Heart right ventricle (tissue), 16 donors: ENCODE results near the gene IL21R. TPM values are rescaled to one million over a fixed set of nuclear protein-coding genes. Genes with fewer than 3 reads are reported as not detected.
"Not testable (repeated sequence)": the region's sequence is repeated elsewhere in the genome, so short reads cannot be mapped to it uniquely, and the experiment has no call there.

Experiments used
- ATAC-seq, 8 donors: fragments of 200-7000 bp; cut with Tn5 transposase; one replicate each; pipeline ENCODE4 v1.9.1; 2020; ENCODE audit warnings: mild to moderate bottlenecking in 8 of 8, moderate library complexity in 8 of 8, moderate number of reproducible peaks in 1 of 8
- DNase-seq, 2 donors: peaks; one replicate each; pipeline ENCODE4 v3.0.0-alpha.2; 2020
- H3K27ac ChIP-seq, 10 donors: fragments of 200-600 bp; sonication (generic) in 2 of 10; one replicate each; pipeline versions ENCODE4 v1.5.0 to v1.8.0; 2020 to 2022; ENCODE audit warnings: mild to moderate bottlenecking in 3 of 10
- H3K27me3 ChIP-seq, 7 donors: fragments of 200-600 bp; one replicate each; pipeline ENCODE4 v1.8.0; 2021 to 2022; ENCODE audit warnings: mild to moderate bottlenecking in 2 of 7
- H3K36me3 ChIP-seq, 9 donors: fragments of 200-600 bp; sonication (generic) in 1 of 9; one replicate each; pipeline versions ENCODE4 v1.5.0 to v1.8.0; 2020 to 2022; ENCODE audit warnings: mild to moderate bottlenecking in 2 of 9
- H3K4me1 ChIP-seq, 9 donors: fragments of 200-600 bp; sonication (generic) in 1 of 9; one replicate each; pipeline versions ENCODE4 v1.5.0 to v1.8.0; 2020 to 2022; ENCODE audit warnings: mild to moderate bottlenecking in 4 of 9
- H3K4me3 ChIP-seq, 10 donors: fragments of 200-600 bp; sonication (generic) in 2 of 10; one replicate each; pipeline versions ENCODE4 v1.5.0 to v1.8.0; 2020 to 2022; ENCODE audit warnings: mild to moderate bottlenecking in 7 of 10, moderate library complexity in 2 of 10
- H3K9me3 ChIP-seq, 11 donors: fragments of 200-600 bp in 10 of 11; sonication (generic) in 2 of 11; one replicate each; pipeline versions ENCODE4 v1.5.0 to v1.8.0; 2013 to 2022; ENCODE audit warnings: mild to moderate bottlenecking in 2 of 11, control low read depth in 1 of 11, moderate library complexity in 1 of 11
- WGBS, 2 donors: extraction: QIAGEN DNeasy Blood & Tissue Kit; methylation state at CpG; one replicate each; pipeline ENCODE4 v1.1.7; 2013; ENCODE audit warnings: inconsistent platforms in 1 of 2; 5-methylcytosine and 5-hydroxymethylcytosine counted together
- intact Hi-C, 10 donors: fragments of 100-400 bp; cut with DNase I; formaldehyde crosslinking; loops; one replicate each; pipeline versions ENCODE4 v1.11.1 to v1.14.2; 2022
- polyA plus RNA-seq, 2 donors: library from polyadenylated mRNA; stranded (reverse); fragments of 200-250 nt; gene quantifications; one replicate each; pipeline ENCODE4 v1.2.3, GENCODE V29; 2013
- total RNA-seq, 10 donors: library from RNA; stranded (reverse); fragmentation: NEBNext Ultra II Directional in 3 of 10; extraction: Animal tissue kit (Norgen Biotek cat#: 25700) in 3 of 10; gene quantifications; one replicate each; pipeline versions ENCODE4 v1.2.1 to v1.2.4, GENCODE V29; 2021 to 2023
- TF ChIP-seq, protein P1 (sequence below), 9 donors: fragments of 200-600 bp; sonication (generic) in 2 of 9; IDR thresholded peaks; one replicate each; pipeline versions ENCODE4 v1.5.0 to v1.8.0; 2021 to 2022; ENCODE audit warnings: antibody characterized with exemption in 9 of 9, mild to moderate bottlenecking in 5 of 9, moderate library complexity in 1 of 9
- donor health status: Arrhythmogenic right ventricular cardiomyopathy.
- donor health status: ischemic (EF 13 %, LVEDD 7.1; RV severe dilation, severe dysfunction).
- donor health status: healthy with polysubstance abuse.
- donor health status: DM: no; HTN: yes; CAD: no.
- donor health status: DM: no; HTN: no; CAD: no.
- donor health status: ischemic (EF 25% LVEDD 6.9; RV normal size, moderate dysfunction).
- donor health status: ischemic (EF 25% LVEDD 5.7; RV mildly dilated, moderate dysfunction).
- donor health status: healthy.
- donor health status: DM: yes; HTN: yes; CAD: no.
- donor health status: Ischemic cardiomyopathy.
- donor health status: ischemic (EF 35%, LVEDD 5.7; RV mildly dilated, moderate dysfunction).
- donor health status: nonischemic (EF 11% LVEDD 7.7; RV severe dilation, severe dysfunction).
- donor health status: DM: yes; HTN: yes; CAD: no.
- donor health status: PGD.
- donor health status: ischemic (EF 29% LVEDD 5.4; RV normal size, mild dysfunction).
- donor health status: nonischemic (EF 23%, LVEDD 6.1; RV moderate dilation, normal function).

Gene IL21R
- total and polyA plus RNA-seq, 12 donors: 0.06 to 3.6 (median 0.14) TPM; not detected in 2

DNA sequence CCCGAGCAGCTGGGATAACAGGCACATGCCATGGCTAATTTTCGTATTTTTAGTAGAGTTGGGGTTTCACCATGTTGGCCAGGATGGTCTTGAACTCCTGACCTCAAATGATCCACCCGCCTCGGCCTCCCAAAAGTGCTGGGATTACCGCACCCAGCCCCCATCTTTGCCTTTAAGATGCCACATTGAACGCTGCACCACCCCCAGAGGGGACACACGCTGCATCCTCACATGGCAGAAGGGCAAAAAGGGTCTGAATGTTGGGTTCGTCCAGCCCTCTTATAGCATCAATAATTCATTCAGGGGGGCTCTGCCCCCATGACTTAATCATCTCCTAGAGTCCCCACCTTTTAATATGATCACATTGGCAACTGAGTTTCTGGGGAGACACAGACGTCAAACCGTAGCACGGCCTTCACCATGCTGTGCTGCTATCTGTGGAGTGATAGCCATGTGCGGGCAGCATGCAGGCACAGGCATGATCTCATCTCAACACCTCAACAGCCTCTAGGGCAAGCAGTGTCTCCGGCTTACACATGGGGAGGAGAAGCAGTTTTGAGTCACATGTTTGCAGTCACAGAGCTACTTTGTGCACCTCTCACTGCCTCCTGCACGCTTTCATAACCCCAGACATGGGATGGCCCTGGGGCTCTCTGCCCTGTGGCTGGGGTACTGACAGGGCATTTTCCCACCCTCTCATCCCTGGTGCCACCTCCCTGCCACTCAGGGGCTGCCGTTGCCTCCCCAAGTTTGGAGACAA, 30.0 kb downstream of the IL21R start:
- H3K4me1 ChIP-seq: peaks cover 0 to 25% (median 0%) of the 10 kb centered on the region in 9 donors
- 73 to 76% methylated on average over 15 of the region's 15 CpGs for WGBS, 2 donors
- TF ChIP-seq, protein P1, sequence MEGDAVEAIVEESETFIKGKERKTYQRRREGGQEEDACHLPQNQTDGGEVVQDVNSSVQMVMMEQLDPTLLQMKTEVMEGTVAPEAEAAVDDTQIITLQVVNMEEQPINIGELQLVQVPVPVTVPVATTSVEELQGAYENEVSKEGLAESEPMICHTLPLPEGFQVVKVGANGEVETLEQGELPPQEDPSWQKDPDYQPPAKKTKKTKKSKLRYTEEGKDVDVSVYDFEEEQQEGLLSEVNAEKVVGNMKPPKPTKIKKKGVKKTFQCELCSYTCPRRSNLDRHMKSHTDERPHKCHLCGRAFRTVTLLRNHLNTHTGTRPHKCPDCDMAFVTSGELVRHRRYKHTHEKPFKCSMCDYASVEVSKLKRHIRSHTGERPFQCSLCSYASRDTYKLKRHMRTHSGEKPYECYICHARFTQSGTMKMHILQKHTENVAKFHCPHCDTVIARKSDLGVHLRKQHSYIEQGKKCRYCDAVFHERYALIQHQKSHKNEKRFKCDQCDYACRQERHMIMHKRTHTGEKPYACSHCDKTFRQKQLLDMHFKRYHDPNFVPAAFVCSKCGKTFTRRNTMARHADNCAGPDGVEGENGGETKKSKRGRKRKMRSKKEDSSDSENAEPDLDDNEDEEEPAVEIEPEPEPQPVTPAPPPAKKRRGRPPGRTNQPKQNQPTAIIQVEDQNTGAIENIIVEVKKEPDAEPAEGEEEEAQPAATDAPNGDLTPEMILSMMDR (IDR thresholded peaks at IDR 0.05): no peak
- peak in 1 of 2 donors; percentile 1 for DNase-seq
- peaks cover 0 to 12% (median 0%) of the 10 kb centered on the region in 9 donors for H3K36me3 ChIP-seq
- no peak overlapping the region for H3K4me3 ChIP-seq
- peaks cover 0 to 70% (median 37%) of the 10 kb centered on the region in 7 donors for H3K27me3 ChIP-seq
- no peak overlapping the region for H3K27ac ChIP-seq
- peaks cover 0 to 1% (median 0%) of the 10 kb centered on the region in 11 donors for H3K9me3 ChIP-seq
- intact Hi-C loops: no loop called here
- no peak for ATAC-seq

DNA sequence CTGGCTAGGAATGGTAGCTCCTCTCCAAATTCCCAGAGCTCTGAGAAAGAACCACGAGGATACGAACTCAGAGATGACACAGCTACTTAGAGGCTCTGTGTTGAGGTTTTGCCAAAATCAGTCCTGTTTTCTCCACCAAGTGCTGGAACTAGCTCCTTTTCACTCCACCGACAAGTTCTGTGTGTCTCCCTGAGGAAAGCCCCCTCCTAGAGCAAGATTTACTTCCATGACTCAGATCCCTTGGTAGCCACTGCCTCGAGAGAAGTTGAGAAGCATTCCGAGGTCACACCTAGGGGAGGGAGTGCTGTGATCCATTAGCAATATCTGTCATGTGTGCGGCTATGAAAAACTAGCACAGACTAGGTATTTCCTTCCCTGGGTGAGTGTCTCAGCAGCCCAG, 30.6 kb downstream of the IL21R start:
- intact Hi-C loops: no loop called here
- no peak for ATAC-seq
- TF ChIP-seq, protein P1 (IDR thresholded peaks at IDR 0.05): no peak
- peaks cover 0 to 67% (median 37%) of the 10 kb centered on the region in 7 donors for H3K27me3 ChIP-seq
- no peak overlapping the region for H3K27ac ChIP-seq
- H3K4me3 ChIP-seq: no peak overlapping the region
- 35 to 46% methylated on average over 6 of the region's 6 CpGs for WGBS, 2 donors
- peaks cover 0 to 18% (median 0%) of the 10 kb centered on the region in 9 donors for H3K36me3 ChIP-seq
- no peak for DNase-seq
- H3K9me3 ChIP-seq: no peaks in the 10 kb centered on the region
- H3K4me1 ChIP-seq: peaks cover 0 to 21% (median 0%) of the 10 kb centered on the region in 9 donors

DNA sequence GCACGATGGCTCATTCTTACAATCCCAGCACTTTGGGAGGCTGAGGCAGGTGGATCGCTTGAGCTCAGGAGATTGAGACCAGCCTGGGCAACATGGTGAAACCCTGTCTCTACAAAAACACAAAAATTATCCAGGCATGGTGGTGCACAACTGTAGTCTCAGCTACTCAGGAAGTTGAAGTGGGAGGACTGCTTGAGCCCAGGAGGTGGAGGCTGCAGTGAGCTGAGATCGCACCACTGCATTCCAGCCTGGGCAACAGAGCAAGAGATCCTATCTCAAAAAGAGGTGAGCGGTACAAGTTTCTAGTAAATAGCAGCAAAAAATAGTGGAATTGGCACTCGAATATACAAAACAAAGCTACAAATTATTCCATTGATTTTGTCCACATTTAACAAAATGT, 31.2 kb downstream of the IL21R start:
- H3K4me3 ChIP-seq, ATAC-seq, DNase-seq, H3K27ac ChIP-seq, H3K9me3 ChIP-seq, intact Hi-C loops: not testable (repeated sequence)
- Histone ChIP-seq H3K4me1 (peaks cover 0 to 21% (median 0%) of the 10 kb centered on the region in 9 donors), H3K36me3 (peaks cover 0 to 24% (median 0%) of the 10 kb centered on the region in 9 donors), H3K27me3 (peaks cover 0 to 63% (median 36%) of the 10 kb centered on the region in 7 donors)
- WGBS, 2 donors: 74 to 78% methylated on average over 5 of the region's 5 CpGs

DNA sequence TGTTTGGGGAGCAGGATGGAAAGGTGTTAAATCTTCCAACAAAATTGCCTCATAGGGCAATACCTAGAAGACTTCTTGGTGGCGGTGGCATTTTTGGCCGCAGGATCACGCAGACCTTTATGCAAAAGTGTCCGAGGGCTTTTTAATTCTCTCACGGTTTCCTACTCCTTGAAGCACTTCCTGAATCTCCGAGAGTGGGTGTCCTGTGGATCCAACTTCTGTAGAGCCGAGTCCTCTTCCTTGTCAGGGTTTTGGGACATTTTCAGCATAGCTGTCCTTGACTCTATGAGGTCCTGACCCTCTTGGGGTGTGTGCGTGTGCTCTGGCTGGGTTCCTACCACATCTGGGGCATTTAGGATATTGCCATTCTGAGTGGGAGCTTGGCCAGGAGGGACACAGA, 31.7 kb downstream of the IL21R start:
- Histone ChIP-seq H3K27ac (no peak overlapping the region), H3K4me1 (peaks cover 0 to 21% (median 0%) of the 10 kb centered on the region in 9 donors), H3K36me3 (peaks cover 0 to 26% (median 0%) of the 10 kb centered on the region in 9 donors), H3K4me3 (no peak overlapping the region), H3K9me3 (no peaks in the 10 kb centered on the region), H3K27me3 (peaks cover 0 to 59% (median 31%) of the 10 kb centered on the region in 7 donors)
- 59 to 68% methylated on average over 8 of the region's 8 CpGs for WGBS, 2 donors
- ATAC-seq (no peak), DNase-seq (no peak)
- intact Hi-C loops: no loop called here
- TF ChIP-seq, protein P1 (IDR thresholded peaks at IDR 0.05): no peak
